Fibroblast of lung (primary cell): ENCODE measurements around the gene SRR.

ENCODE experiments used
- EZH2 ChIP-seq: IDR thresholded peaks from 2 replicates; pipeline ENCODE4 v1.5.1; 2012; ENCODE audit warnings: low read length, control low read depth, mild to moderate bottlenecking; ENCODE audit errors: missing control alignments
- TF ChIP-seq, protein P1 (sequence below), 2 donors: IDR thresholded peaks in 1 of 2; conservative IDR thresholded peaks in 1 of 2; 1 replicate in 1 of 2; 2 replicates in 1 of 2; pipeline ENCODE4 v1.5.1; 2011 to 2012; ENCODE audit warnings: low read length in 2 of 2, control low read depth in 1 of 2, inconsistent platforms in 1 of 2, low read depth in 1 of 2, mild to moderate bottlenecking in 1 of 2

DNA sequence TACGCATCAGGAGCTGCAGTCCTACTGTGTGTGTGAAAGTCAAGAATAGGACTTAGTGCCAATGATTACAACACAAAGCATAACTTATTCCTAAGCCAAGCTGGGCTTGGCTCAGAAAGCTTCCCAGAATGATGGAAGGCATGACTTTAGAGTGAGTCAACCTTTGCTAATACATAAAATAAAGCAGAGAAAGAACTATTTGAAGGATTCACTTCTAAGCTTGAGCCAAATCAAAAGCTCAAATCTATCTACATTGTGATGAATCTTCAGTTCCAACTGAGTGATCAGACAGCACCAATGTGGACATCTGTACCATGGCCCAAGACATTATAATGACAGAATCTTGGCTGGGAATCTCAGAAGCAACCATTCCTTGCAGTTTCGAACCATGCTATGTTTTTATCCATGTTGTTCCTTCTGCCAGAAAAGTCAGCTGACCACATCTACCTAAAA is 41.6 kb upstream of the SRR start:
- no peak for TF ChIP-seq EZH2
- TF ChIP-seq, protein P1, sequence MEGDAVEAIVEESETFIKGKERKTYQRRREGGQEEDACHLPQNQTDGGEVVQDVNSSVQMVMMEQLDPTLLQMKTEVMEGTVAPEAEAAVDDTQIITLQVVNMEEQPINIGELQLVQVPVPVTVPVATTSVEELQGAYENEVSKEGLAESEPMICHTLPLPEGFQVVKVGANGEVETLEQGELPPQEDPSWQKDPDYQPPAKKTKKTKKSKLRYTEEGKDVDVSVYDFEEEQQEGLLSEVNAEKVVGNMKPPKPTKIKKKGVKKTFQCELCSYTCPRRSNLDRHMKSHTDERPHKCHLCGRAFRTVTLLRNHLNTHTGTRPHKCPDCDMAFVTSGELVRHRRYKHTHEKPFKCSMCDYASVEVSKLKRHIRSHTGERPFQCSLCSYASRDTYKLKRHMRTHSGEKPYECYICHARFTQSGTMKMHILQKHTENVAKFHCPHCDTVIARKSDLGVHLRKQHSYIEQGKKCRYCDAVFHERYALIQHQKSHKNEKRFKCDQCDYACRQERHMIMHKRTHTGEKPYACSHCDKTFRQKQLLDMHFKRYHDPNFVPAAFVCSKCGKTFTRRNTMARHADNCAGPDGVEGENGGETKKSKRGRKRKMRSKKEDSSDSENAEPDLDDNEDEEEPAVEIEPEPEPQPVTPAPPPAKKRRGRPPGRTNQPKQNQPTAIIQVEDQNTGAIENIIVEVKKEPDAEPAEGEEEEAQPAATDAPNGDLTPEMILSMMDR (conservative IDR thresholded peaks at IDR 0.05 in 1 of 2, IDR thresholded peaks at IDR 0.05 in 1 of 2; ENCODE audit: low read depth in 1 of 2, low read length in 2 of 2): no peak
